Measurements from ENCODE around the gene STARD3.

The STARD3 gene

GRCh38 chr17:39604911-39605491, 31.9 kb upstream of the STARD3 start:
- DNase-seq (ENCODE audit: low spot score), result no peak

- DNase-seq (ENCODE audit: low spot score), result no peak
These were observed 31.2 kb upstream of the STARD3 start for GRCh38 chr17:39605492-39606433.

GRCh38 chr17:39606434-39607056, 30.4 kb upstream of the STARD3 start:
- no peak for DNase-seq (ENCODE audit: low spot score)

GRCh38 chr17:39607057-39607850, 29.7 kb upstream of the STARD3 start:
- no peak for DNase-seq (ENCODE audit: low spot score)

GRCh38 chr17:39607851-39608130, 29.2 kb upstream of the STARD3 start, which contains the start of gene NEUROD2:
NEUROD2 (minus strand) TSS chr17:39607920; CDS start chr17:39606599, 1,321 bp downstream.
- DNase-seq (ENCODE audit: low spot score), result no peak

- DNase-seq (ENCODE audit: low spot score), result no peak
These were observed 28.6 kb upstream of the STARD3 start for GRCh38 chr17:39608142-39608981.

- DNase-seq (ENCODE audit: low spot score), result no peak
These were observed 27.4 kb upstream of the STARD3 start for GRCh38 chr17:39609416-39610025.

GRCh38 chr17:39611401-39612112, 25.4 kb upstream of the STARD3 start:
- DNase-seq (ENCODE audit: low spot score), result no peak

GRCh38 chr17:39612291-39612894, 24.6 kb upstream of the STARD3 start:
- no peak for DNase-seq (ENCODE audit: low spot score)

GRCh38 chr17:39612935-39613464, 23.9 kb upstream of the STARD3 start:
- DNase-seq (ENCODE audit: low spot score), result no peak

GRCh38 chr17:39614545-39615157, 22.3 kb upstream of the STARD3 start:
- no peak for DNase-seq (ENCODE audit: low spot score)

GRCh38 chr17:39615434-39615833, 21.5 kb upstream of the STARD3 start:
- DNase-seq (ENCODE audit: low spot score), result no peak

GRCh38 chr17:39617100-39617445, 19.9 kb upstream of the STARD3 start:
- no peak for DNase-seq (ENCODE audit: low spot score)

- DNase-seq (ENCODE audit: low spot score), result peak; percentile 30
These were observed 19.3 kb upstream of the STARD3 start for GRCh38 chr17:39617446-39618245.

GRCh38 chr17:39618246-39618913, 18.6 kb upstream of the STARD3 start:
- DNase-seq (ENCODE audit: low spot score), result no peak

- no peak for DNase-seq (ENCODE audit: low spot score)
These were observed 17.8 kb upstream of the STARD3 start for GRCh38 chr17:39618956-39619785.

GRCh38 chr17:39619786-39620101, 17.2 kb upstream of the STARD3 start:
- DNase-seq (ENCODE audit: low spot score), result no peak

Measured in kidney capillary endothelial cell (primary cell).